ENCODE data around the gene ROBO2.

The ROBO2 gene

DNA sequence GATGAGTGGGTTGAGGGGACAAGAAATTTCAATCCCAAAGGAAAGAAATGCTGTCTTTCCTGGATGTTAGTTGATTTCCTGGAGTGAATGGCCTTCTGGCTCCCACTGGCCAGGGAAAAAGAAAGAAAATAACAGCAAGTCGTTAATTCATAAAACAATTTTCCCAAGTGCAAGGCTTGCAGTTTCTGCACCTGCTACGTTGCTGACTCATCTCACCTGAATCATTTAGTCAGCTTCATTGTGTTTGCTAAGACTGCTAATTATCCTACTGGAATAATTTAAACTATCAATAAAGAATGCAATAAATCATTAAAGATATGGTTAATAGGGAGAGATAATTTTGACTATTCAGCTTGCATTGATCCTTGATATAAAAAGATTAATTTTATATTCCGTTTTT is 387.6 kb downstream of the ROBO2 start:
- DNase-seq, result no peak

DNA sequence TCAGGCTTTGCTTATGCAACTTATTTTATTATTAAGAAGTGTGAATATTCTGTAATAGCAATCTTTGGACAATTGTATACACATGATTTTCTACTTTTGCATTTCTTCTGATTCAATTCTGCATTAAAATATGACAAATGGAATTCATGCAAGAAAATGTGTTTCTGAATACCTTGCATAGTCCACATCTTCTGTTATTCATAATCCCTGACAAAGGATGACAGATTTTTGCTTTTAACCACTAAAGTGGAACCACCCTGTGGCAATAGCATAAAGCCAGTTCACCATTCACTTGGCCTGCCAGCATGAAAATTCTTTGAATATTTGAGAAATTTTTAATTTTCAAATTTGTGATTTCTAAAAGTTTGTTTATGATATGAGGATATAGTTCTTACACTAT is 397.0 kb downstream of the ROBO2 start:
- no peak for DNase-seq

DNA sequence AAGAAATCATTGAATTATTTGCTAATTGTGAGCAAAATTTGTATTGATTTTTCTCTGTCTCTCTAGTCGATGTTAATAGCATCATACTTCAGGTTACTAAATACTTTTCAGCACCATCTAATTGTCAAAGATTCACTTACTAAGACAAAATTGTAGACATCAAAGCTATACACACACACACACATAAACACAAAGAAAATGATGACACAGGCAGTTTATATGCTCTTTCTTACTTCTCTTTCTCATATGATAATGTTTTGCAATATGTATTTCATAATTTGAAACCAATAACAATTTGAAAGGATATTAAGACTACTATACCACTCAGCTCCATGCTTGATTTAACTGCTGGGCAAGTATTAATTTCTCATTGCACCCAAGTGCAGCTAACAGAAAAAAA is 406.2 kb downstream of the ROBO2 start:
- no peak for DNase-seq

- no peak for DNase-seq
Measured at GRCh38 chr3:77446761-77447160, 406.9 kb downstream of the ROBO2 start.

DNA sequence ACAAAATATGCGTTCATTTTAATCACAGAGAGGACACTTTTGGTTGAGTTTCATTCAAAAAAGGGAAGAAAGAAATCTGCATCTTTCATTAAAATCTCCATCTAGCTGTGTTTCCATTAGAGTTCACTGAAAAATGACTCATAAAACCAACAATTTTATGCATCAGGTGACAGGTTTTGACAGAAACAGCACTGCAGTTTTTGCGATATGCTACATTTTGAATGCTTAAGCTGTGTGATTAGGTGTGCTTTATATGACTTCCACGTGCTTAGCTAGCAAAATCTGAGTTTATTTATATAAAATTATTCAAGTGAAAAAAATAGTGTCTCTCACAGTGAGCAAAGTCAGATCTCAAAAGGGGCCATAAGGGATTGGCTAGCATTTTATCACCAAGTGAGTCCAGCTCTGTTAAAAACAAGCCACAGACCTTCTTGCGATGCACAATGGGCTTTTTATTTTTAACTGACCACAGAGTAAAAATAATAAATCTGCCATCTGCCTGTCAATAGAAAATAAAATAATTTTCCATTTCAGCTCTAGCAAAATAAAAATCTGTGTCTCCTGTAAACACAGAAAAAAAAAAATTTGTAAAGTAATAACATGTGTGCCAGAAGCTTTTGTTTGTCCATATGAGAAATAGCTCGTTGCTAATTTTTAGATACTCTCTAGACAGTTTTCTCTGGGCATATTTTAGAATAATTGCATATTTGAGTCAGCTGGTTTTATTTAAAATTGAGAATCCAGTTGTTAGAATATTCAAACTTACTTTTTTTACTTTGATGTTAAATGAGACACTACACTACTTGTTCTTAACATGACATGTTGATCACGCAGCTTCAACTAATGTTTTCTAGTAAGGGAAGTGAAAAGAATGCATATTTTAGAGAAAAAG is 409.8 kb downstream of the ROBO2 start:
- no peak for DNase-seq

DNA sequence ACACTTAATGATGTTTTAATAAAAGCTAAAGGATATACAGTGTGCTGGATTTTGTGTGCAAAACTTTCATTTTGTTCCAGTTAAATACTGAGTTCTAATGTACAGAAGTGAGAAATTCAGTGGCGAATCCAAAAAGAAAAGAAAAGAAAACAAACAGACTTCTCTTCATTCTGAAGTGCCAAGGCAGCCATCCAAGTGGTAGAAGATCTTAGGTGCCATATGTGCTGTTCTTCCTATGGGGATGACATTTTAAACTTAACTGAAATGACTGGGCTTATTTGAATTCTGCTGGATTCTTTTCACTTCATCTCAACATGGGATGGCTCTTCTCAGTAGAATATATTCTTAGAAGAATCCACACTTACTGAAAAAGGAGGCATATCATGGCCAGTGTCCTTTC is 416.5 kb downstream of the ROBO2 start:
- no peak for DNase-seq

- no peak for DNase-seq
Measured at GRCh38 chr3:77456906-77457305, 417.0 kb downstream of the ROBO2 start.

GRCh38 chr3:77459926-77460325 is 420.0 kb downstream of the ROBO2 start:
- no peak for DNase-seq

GRCh38 chr3:77460326-77460725 is 420.4 kb downstream of the ROBO2 start:
- DNase-seq, result no peak

DNA sequence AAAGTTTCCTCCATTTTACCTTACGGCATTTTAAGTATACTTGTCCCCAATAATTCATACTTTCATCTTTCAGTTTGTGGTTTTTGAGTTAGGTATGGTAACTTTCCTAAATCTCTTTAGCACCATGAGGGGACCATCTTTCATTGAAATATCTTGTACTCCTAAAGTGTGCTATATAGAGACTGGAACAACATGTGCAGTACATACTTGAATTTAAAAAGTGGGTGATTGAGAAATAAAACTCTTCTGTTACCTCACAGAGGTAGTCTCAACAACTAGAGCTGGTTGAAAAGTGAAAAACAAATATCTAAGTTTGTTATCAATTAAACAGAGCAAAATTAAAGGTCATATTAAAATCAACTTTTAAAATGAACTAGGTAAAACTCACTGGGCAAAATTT is 423.1 kb downstream of the ROBO2 start:
- DNase-seq, result no peak

- DNase-seq, result no peak
Measured at GRCh38 chr3:77464111-77464688, 424.3 kb downstream of the ROBO2 start.

- no peak for DNase-seq
Measured at GRCh38 chr3:77466562-77467115, 426.7 kb downstream of the ROBO2 start.

GRCh38 chr3:77467702-77468625 is 428.1 kb downstream of the ROBO2 start:
- DNase-seq, result no peak

GRCh38 chr3:77468626-77469020 is 428.7 kb downstream of the ROBO2 start:
- DNase-seq, result no peak

GRCh38 chr3:77475507-77475906 is 435.6 kb downstream of the ROBO2 start:
- DNase-seq, result no peak

- no peak for DNase-seq
Measured at GRCh38 chr3:77479021-77479420, 439.1 kb downstream of the ROBO2 start.

- no peak for DNase-seq
Measured at GRCh38 chr3:77489216-77489615, 449.3 kb downstream of the ROBO2 start.

GRCh38 chr3:77491961-77492360 is 452.1 kb downstream of the ROBO2 start:
- no peak for DNase-seq

DNA sequence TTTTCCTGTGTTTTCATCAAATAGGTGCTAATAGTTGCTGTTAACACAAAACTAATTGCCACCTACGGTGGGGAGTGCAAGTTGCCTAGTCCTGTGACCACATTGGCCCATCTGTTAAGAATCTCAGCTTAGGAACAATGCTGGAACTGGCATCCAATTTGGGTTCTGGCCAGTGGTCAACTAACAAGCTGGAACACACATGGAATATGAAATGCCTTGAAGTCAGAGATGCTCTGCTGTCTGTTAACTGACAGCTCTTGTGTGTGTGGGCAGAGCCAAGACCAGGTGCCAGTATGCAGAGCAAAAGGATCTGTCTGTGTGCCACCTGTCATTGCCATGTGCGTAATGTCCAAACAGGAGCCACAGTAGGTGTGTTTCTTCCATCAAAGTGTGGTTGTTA is 460.8 kb downstream of the ROBO2 start:
- DNase-seq, result no peak

DNA sequence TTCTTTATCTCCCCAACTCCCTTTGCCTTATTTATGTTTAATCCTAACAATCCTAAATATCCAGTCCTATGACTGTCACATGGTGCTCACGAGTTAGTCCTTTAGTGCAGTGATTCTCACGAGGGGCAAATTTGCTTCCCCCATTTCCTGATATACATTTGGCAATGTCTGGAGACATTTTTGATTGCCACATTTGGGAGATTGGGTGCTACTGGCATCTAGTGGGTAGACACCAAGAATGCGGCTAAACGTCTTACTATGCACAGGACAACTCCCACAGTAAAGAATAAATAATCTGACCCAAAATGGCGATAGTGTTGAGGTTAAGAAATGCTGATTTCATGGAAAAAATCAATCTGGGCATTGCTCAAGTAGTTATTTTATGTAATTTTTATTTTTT is 466.5 kb downstream of the ROBO2 start:
- no peak for DNase-seq

DNA sequence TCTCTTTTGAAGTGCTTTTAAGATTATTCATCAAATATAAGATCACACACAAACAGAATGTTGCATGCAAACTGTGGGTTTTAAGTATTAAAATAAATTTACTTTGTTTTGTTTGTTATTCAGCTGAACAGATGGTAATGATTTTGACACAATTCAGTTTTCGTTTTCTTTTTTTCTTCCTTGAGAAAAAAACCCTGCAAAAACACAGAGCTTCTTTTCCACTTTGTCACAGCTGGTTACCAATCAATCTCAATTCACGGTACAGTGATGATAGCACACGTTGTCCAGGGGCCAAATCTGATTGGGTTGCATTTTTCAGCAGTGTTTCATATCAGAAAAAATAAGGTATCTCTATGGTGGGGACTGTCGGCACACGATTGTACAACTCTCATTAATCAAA is 473.6 kb downstream of the ROBO2 start:
- DNase-seq, result peak; percentile 14

- DNase-seq, result no peak
Measured at GRCh38 chr3:77514766-77515165, 474.9 kb downstream of the ROBO2 start.

DNA sequence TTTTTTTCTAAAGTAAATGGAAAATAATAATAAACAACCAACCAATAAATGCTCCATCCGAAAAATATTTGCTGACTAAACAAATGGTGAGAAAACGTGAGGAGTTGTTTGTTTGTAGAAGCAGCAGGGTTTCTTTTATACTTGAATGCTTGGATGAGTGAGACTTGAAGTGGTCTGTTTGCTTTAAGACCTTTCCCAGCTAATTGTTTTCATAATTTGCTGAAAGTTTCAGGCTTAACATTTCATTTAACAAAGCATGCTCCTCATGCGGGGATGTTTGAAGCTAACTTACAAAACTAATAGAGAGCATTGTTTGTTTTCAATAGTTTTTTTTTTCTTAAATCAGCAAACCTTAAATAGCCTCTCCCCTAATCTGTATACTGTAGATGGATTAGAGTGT is 484.6 kb downstream of the ROBO2 start:
- DNase-seq, result no peak

Data from amniotic stem cell (primary cell).